HUES6 (cell line): Measurements from ENCODE around the gene PRKCB.

Experiments
- H3K27ac ChIP-seq: 2 replicates; pipeline ENCODE4 v1.7.0; 2013; ENCODE audit warnings: low read depth, mild to moderate bottlenecking, low read length, inconsistent platforms
- H3K27me3 ChIP-seq: 2 replicates; pipeline ENCODE4 v1.6.1; 2013; ENCODE audit warnings: low read length; ENCODE audit not compliant: control insufficient read depth, insufficient read depth
- H3K36me3 ChIP-seq: 2 replicates; pipeline ENCODE4 v1.6.1; 2013; ENCODE audit warnings: low read length; ENCODE audit not compliant: control insufficient read depth, insufficient read depth
- H3K4me1 ChIP-seq: 2 replicates; pipeline ENCODE4 v1.6.1; 2013; ENCODE audit warnings: low read length; ENCODE audit not compliant: control insufficient read depth, insufficient read depth
- H3K4me3 ChIP-seq: 2 replicates; pipeline ENCODE4 v1.5.1; 2013; ENCODE audit warnings: low read depth, low read length
- H3K9ac ChIP-seq: one replicate; pipeline ENCODE4 v1.6.1; 2013; ENCODE audit warnings: mild to moderate bottlenecking, low read length
- H3K9me3 ChIP-seq: 2 replicates; pipeline ENCODE4 v1.6.1; 2013; ENCODE audit warnings: low read depth, low read length; ENCODE audit not compliant: control insufficient read depth, insufficient read depth

PRKCB gene

DNA sequence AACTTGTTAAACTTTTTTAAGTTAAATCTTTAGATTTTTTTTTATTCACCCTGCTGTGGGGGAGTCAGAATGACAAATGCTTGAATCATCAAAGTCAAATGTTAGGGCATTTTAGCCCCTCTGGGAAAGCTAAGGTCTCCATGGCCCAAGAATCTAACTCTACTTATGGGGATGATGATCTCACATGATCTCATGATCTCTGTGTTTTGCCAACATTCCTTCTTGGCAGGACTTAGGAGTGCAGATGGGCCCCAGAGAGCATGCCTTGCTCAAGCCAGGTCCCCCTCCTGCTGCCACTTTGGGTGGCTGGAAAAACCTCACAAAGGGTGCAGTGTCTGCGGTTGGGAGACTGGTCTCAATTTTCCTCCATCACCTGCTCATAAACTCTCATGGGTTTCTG, 108.6 kb downstream of the PRKCB start:
- Histone ChIP-seq H3K27ac (no peak overlapping the region), H3K9me3 (no peaks in the 10 kb centered on the region), H3K9ac (no peak overlapping the region), H3K27me3 (peaks cover 7% of the 10 kb centered on the region; the same call in 1 of the 2 replicates), H3K4me1 (no peaks in the 10 kb centered on the region; the same call in 1 of the 2 replicates), H3K4me3 (no peak overlapping the region), H3K36me3 (no peaks in the 10 kb centered on the region)

DNA sequence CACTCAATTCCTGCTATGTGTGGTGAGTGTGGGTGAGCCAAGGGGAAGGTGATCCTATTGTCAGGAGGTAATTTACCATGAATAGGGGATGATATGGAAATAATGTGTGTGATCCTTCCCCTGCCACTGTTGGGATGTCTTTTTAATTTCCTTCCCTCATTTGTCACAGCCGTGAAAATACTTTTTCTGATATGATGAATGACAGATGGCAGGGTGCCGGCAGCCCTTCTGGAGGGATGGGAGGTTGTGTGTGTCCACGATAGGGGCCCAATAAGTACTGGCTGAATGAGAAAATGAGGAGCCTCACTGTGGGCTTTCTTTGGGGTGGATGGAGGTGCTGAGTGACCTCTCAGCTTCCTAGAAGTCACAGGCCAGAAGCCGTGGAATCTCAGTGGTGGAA, 109.5 kb downstream of the PRKCB start:
- H3K9me3 ChIP-seq = no peaks in the 10 kb centered on the region
- H3K27ac ChIP-seq = no peak overlapping the region
- H3K4me3 ChIP-seq = no peak overlapping the region
- H3K4me1 ChIP-seq = no peaks in the 10 kb centered on the region; the same call in 1 of the 2 replicates
- peaks cover 7% of the 10 kb centered on the region; the same call in 1 of the 2 replicates for H3K27me3 ChIP-seq
- no peak overlapping the region for H3K9ac ChIP-seq
- no peaks in the 10 kb centered on the region for H3K36me3 ChIP-seq

DNA sequence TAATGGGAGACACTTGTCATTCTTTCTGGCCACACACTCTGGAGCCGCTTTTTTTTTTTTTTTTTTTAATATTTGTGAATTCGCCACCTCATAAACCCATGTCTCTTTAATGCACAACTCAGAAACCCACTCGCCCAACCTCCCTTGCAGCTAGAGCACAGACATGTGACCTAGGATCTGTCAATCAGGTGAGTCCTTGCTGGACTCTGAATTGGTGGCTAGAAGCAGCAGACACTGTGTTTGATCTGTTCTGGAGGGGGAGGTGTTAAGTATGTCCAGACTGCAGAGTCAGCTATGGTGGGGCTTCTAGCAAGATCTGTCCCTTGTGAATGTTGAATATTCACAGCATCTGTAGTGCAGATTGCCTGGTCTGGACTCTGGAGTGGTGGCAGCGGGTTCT, 112.1 kb downstream of the PRKCB start:
- Histone ChIP-seq H3K27me3 (peaks cover 1% of the 10 kb centered on the region), H3K4me1 (peaks cover 13% of the 10 kb centered on the region)

DNA sequence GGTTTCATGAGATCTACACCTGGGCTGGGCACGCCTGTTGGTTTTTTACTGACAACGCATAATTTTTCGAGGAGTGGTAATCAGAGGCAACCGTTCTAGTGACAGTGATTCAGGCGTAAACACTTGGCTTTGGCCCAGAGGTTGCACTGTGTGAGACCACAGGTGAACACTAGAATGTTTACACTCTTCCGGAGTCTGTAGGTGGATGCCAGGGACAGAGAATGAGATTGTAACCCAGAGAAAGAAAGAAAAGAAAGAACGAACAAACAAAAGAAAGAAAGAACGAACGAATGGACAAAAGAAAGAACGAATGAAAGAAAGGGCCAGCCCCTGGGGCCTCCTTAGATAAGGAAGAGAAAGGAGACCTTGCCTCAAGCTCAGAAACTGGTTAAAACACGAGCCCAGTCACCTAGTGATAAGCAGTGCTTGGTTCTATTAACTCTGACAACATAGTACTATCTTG, 113.2 kb downstream of the PRKCB start:
- Histone ChIP-seq H3K4me3 (no peak overlapping the region), H3K4me1 (peaks cover 14% of the 10 kb centered on the region), H3K9ac (no peak overlapping the region), H3K27me3 (peaks cover 8% of the 10 kb centered on the region), H3K36me3 (no peaks in the 10 kb centered on the region), H3K27ac (no peak overlapping the region), H3K9me3 (no peaks in the 10 kb centered on the region)

More for the DNA sequence above, 112.1 kb downstream of the PRKCB start:
- Histone ChIP-seq H3K36me3 (no peaks in the 10 kb centered on the region), H3K9ac (no peak overlapping the region), H3K9me3 (no peaks in the 10 kb centered on the region), H3K4me3 (no peak overlapping the region), H3K27ac (no peak overlapping the region)

DNA sequence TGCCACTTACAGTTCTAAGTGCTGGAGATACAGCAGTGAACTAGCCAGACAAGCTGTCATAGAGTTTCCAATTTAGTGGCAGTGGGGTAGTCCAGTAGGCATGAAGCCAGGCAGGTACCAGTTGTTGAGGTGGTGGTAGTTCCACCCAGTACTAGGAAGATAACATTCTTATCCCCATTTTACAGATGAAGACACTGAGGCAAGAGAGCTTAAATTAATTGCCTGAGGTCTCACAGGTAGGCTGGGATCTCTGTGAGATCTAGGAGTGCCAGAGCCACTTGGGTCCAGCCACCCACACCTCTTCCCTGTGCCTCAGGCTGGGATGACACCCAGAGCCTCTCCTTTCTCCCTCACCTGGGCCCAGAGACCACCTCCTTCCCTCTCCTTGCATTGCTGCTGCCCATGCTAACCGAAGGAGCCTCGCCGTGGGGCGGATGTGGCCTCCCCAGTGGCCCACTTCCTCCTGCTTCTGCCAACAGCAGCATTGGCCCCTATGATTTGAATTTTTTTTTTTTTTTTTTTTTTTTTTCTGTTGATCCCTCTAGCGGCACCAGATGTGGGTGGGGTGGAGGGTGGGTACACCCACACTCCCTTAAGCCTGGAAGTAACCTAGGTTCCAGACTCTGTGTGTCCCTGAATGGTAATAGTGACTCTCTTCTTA, 114.0 kb downstream of the PRKCB start:
- no peak overlapping the region for H3K27ac ChIP-seq
- H3K27me3 ChIP-seq = peaks cover 12% of the 10 kb centered on the region

DNA sequence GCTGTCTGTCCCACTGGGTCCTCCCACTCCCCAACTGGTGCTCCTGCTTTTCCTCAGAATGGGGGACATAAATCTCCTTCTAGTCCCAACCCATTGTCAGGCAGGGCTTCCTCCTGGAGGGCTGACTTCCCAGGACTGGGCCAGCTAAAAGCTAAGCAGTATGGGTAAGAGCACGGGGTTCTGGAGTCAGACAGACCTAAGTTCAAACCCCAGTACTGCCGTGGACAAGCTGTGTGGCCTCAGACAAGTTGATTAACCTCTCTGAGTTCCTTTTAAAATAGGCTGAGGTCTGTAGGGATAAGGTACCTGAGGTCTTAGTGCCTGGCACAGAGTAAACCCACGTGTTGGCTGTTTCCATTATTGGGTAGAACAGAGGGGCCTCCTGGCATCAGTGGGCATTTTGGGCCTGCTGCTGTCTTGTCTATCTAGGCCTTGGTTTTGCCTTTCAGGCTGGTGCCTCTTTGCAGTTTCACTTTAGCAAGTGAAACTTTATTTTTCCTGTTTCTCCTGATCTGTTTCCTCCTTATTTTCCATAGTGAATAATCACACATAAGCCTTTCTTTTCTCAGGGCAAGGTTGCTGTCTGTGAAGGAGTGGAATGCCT, 114.6 kb downstream of the PRKCB start:
- H3K36me3 ChIP-seq = no peaks in the 10 kb centered on the region
- no peak overlapping the region for H3K4me3 ChIP-seq
- H3K27me3 ChIP-seq = peaks cover 17% of the 10 kb centered on the region
- no peak overlapping the region for H3K27ac ChIP-seq
- no peaks in the 10 kb centered on the region for H3K9me3 ChIP-seq
- peaks cover 14% of the 10 kb centered on the region for H3K4me1 ChIP-seq
- no peak overlapping the region for H3K9ac ChIP-seq

More for the DNA sequence above, 114.0 kb downstream of the PRKCB start:
- Histone ChIP-seq H3K9ac (no peak overlapping the region), H3K4me1 (peaks cover 14% of the 10 kb centered on the region), H3K4me3 (no peak overlapping the region), H3K36me3 (no peaks in the 10 kb centered on the region), H3K9me3 (no peaks in the 10 kb centered on the region)

DNA sequence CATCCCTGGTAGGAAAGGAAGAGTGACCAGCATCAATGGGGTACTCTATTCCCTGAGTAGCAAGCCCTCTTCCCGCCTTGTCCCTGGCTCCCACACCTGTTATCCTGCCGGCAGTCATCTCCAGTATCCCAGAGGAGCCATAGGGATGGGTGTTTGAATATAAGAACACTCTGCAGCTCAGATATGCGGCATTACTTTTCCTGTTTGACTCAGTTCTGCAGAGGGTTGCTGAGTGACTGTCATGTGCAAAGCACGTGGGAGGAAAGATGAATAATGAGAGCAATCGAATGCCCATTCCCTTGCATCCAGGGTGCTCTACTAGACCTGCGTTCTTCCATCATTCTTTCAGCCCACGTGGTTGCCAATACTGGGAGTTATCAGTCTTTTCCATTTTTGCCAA, 115.1 kb downstream of the PRKCB start:
- no peak overlapping the region for H3K4me3 ChIP-seq
- H3K27me3 ChIP-seq = peaks cover 19% of the 10 kb centered on the region
- no peak overlapping the region for H3K27ac ChIP-seq
- H3K4me1 ChIP-seq = peaks cover 14% of the 10 kb centered on the region
- no peaks in the 10 kb centered on the region for H3K36me3 ChIP-seq
- no peak overlapping the region for H3K9ac ChIP-seq
- no peaks in the 10 kb centered on the region for H3K9me3 ChIP-seq

DNA sequence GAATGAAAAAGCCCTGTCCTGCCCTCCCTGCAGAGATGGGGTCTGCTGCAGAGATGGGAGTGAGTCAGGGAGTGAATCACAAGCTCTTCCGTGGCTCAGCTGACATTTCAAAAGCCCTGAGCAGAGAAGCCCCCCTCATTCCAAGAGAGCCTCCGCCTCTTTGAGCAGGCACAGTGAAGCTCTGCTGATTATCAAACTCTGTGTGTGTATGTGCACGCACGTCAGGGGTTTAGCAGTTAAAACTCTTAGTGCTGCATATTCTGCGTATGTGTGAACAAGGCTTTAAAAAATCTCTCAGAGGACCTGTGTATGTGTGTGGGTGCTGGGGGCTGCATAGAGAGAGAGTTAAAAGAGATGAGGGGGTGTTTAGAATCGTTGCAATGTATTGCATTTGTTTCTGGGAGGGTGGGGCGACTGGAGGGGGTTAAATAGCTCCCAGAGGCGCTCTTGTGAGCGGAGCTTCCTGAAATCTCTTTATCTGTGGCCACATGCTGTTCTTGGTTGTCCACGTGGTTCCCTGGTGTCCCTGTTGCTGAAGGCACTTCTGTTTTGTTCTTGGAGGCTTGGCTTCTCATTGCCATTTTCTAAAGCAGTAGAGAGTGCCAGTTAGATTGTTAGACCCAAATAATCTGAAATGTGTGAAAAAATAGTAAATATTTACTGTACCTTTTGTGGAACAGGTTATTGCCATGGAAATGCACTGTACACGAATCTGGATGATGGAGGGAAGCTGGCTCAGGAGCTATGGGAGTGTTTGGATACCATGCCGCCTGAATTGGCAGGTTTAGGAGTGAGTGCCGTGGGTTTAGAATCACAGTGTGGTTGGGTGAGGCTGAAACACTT, 116.6 kb downstream of the PRKCB start:
- Histone ChIP-seq H3K27me3 (peaks cover 19% of the 10 kb centered on the region), H3K9ac (no peak overlapping the region), H3K36me3 (no peaks in the 10 kb centered on the region), H3K4me3 (no peak overlapping the region; the same call in 1 of the 2 replicates), H3K4me1 (peaks cover 14% of the 10 kb centered on the region), H3K9me3 (no peaks in the 10 kb centered on the region), H3K27ac (no peak overlapping the region)

DNA sequence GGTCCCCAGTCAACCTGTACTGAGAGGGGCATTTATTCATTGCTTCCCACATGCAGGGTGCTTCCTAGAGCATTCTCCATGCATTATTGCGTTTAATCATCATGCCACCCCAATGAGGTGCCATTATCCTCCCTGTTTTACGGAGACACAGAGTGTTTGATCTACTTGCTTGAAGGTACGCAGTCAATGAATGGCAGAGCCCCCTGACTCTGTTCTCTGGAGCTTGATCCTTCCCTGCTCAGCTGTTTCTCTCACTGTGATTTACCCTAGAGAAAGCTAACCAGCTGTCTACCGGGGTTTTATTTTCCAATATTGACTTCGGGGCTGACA, 117.2 kb downstream of the PRKCB start:
- H3K36me3 ChIP-seq = no peaks in the 10 kb centered on the region
- no peak overlapping the region for H3K27ac ChIP-seq
- peaks cover 19% of the 10 kb centered on the region for H3K27me3 ChIP-seq
- peaks cover 14% of the 10 kb centered on the region for H3K4me1 ChIP-seq
- no peak overlapping the region for H3K9ac ChIP-seq
- H3K4me3 ChIP-seq = no peak overlapping the region
- H3K9me3 ChIP-seq = no peaks in the 10 kb centered on the region

DNA sequence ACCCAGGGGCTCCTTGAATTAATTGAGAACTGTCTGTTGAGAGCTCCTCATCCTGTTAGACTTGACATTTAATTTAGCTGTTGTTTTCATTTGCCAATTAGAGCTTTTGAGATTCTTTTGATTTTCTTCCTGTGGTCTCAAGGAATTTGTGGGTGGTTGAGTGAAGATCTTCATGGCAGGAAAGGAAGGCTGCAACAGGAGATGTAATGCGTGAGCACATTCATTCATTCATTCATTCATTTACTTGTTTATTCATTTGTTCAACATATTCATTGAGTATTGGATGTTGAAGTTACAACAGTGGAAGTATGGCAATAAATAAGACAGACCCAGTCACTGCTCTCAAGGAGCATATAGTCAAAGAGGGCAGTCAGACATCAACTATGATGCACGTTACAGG, 117.7 kb downstream of the PRKCB start:
- Histone ChIP-seq H3K4me1 (peaks cover 14% of the 10 kb centered on the region), H3K9me3 (no peaks in the 10 kb centered on the region), H3K27me3 (peaks cover 19% of the 10 kb centered on the region), H3K9ac (no peak overlapping the region), H3K36me3 (no peaks in the 10 kb centered on the region), H3K27ac (no peak overlapping the region), H3K4me3 (no peak overlapping the region)

DNA sequence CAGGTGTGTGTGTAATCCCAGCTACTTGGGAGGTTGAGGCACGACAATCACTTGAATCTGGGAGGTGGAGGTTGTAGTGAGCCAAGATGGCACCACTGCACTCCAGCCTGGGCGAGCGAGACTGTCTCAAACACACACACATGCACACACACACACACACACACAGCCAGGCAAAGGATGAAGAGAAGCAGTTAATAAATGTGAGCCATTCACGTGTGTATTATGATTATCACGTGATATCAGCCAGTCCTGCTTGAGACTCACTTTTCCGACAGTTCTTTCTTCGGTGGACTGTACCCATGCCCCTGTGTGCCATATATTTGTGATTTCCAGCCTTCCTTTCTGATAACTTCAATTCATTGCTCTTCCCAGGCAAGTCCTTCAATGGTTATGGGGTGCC, 119.3 kb downstream of the PRKCB start:
- Histone ChIP-seq H3K36me3 (no peaks in the 10 kb centered on the region), H3K27ac (no peak overlapping the region), H3K9me3 (no peaks in the 10 kb centered on the region), H3K27me3 (peaks cover 28% of the 10 kb centered on the region), H3K4me3 (no peak overlapping the region), H3K9ac (no peak overlapping the region), H3K4me1 (peaks cover 17% of the 10 kb centered on the region)
